ENCODE results near the gene TESK2. TPM values are rescaled to one million over a fixed set of nuclear protein-coding genes. Genes with fewer than 3 reads are reported as not detected.

Gene TESK2
- total RNA-seq, 1 experiment from 2014 or later = 5.0 TPM

- RAD21 ChIA-PET (ENCODE audit: low non-redundant PET in 1 of 2, low total read pairs in 2 of 2, uncharacterized antibody in 2 of 2, unreplicated experiment in 2 of 2) = no interaction called here
- ATAC-seq (no peak), DNase-seq (ENCODE audit: low read depth, low spot score) (no peak)
- H4K20me1 ChIP-seq (ENCODE audit: insufficient read depth) = no peaks in the 10 kb centered on the region
- no peak for TF ChIP-seq ZFX (IDR thresholded peaks at IDR 0.05)
- TF ChIP-seq SIN3A (IDR thresholded peaks at IDR 0.05; ENCODE audit: low read depth) = no peak
- TF ChIP-seq CTCF (IDR thresholded peaks at IDR 0.05 in 2 of 3, conservative IDR thresholded peaks at IDR 0.05 in 1 of 3; ENCODE audit: borderline replicate concordance in 1 of 3, insufficient read depth in 1 of 3, low read depth in 2 of 3, low read length in 2 of 3) = no peak
- no peak for TF ChIP-seq SP1 (IDR thresholded peaks at IDR 0.05; ENCODE audit: low read depth)
- no peak for TF ChIP-seq ZNF274 (IDR thresholded peaks at IDR 0.05; ENCODE audit: low read depth, low read length)
- TF ChIP-seq SRF (IDR thresholded peaks at IDR 0.05; ENCODE audit: low read depth) = no peak
- TF ChIP-seq RAD21 (IDR thresholded peaks at IDR 0.05; ENCODE audit: low read depth) = no peak
- TF ChIP-seq EGR1 (IDR thresholded peaks at IDR 0.05; ENCODE audit: low read depth) = no peak
- no peak for TF ChIP-seq JUND (IDR thresholded peaks at IDR 0.05)
- no peak for TF ChIP-seq FOSL1 (IDR thresholded peaks at IDR 0.05; ENCODE audit: low read depth)
- TF ChIP-seq ELF1 (IDR thresholded peaks at IDR 0.05; ENCODE audit: borderline replicate concordance, low read depth) = no peak
- no peak for TF ChIP-seq POLR2A (IDR thresholded peaks at IDR 0.05; ENCODE audit: borderline replicate concordance, extremely low read depth, insufficient read depth, insufficient read length)
- no peak for TF ChIP-seq YY1 (IDR thresholded peaks at IDR 0.05; ENCODE audit: extremely low read depth, insufficient replicate concordance, low read depth, low read length)
- TF ChIP-seq CEBPB (IDR thresholded peaks at IDR 0.05; ENCODE audit: low read depth) = no peak
- no peak for TF ChIP-seq ATF3 (IDR thresholded peaks at IDR 0.05)
- TF ChIP-seq EZH2 (IDR thresholded peaks at IDR 0.05) = no peak
- no peak for TF ChIP-seq TCF7L2 (IDR thresholded peaks at IDR 0.05; ENCODE audit: borderline replicate concordance, extremely low read depth, insufficient read depth, insufficient read length)
- TF ChIP-seq REST (IDR thresholded peaks at IDR 0.05; ENCODE audit: low read depth) = no peak
- no peaks in the 10 kb centered on the region for H3K36me3 ChIP-seq (ENCODE audit: control insufficient read depth in 1 of 2, insufficient read depth in 2 of 2, low read length in 2 of 2)
- POLR2A ChIA-PET = interaction anchor here (1.6 to 2.4 kb wide), 2 partner anchors 12 to 15 kb away, joined by 7 to 8 read pairs; partner anchors contain the start of gene PRDX1
- no peaks in the 10 kb centered on the region for H3K9me3 ChIP-seq (ENCODE audit: control insufficient read depth in 1 of 2, insufficient read depth in 1 of 2, low read depth in 1 of 2, low read length in 2 of 2)
- H3K79me2 ChIP-seq (ENCODE audit: insufficient read depth, low read length) = no peaks in the 10 kb centered on the region
- no peak overlapping the region for H2AFZ ChIP-seq (ENCODE audit: low read depth, low read length, poor library complexity, severe bottlenecking)
- H3K9ac ChIP-seq (ENCODE audit: low read length) = no peak overlapping the region
- H3K27ac ChIP-seq (ENCODE audit: low read depth, low read length) = no peak overlapping the region
- H3K4me2 ChIP-seq (ENCODE audit: low read length) = no peak overlapping the region
- no peaks in the 10 kb centered on the region for H3K4me1 ChIP-seq (ENCODE audit: control insufficient read depth in 1 of 2, insufficient read depth in 2 of 2, low read length in 2 of 2)
- CTCF ChIA-PET = no interaction called here
- H3K9me2 ChIP-seq (ENCODE audit: insufficient read depth) = no peaks in the 10 kb centered on the region
- no peak overlapping the region for H3K4me3 ChIP-seq (replicated peaks in 1 of 2; ENCODE audit: low read depth in 1 of 2, low read length in 2 of 2)
- no TSS peak for BruUV-seq (replicated peaks)
- H3K27me3 ChIP-seq (ENCODE audit: insufficient read depth, low read length) = no peaks in the 10 kb centered on the region
- intact Hi-C loops (cut with micrococcal nuclease) = no loop called here
Observed at GRCh38 chr1:45536886-45537285, 45.9 kb upstream of the TESK2 start.
